ENCODE results near the gene KCNAB2.

- TF ChIP-seq TAF1 (IDR thresholded peaks at IDR 0.05; ENCODE audit: borderline replicate concordance, low read depth, low read length) (no peak), POLR2AphosphoS5 (IDR thresholded peaks at IDR 0.05; ENCODE audit: low read depth, low read length) (no peak), POLR2A (IDR thresholded peaks at IDR 0.05; ENCODE audit: low read depth, low read length) (no peak)
Observed at GRCh38 chr1:6034750-6035096, 11.0 kb upstream of the KCNAB2 start.

All from GM12892 (cell line).